Mesenchymal stem cell (in vitro differentiated cells and primary cell): ENCODE data around the gene BPIFA1.

Source experiments
- DNase-seq: peaks from one replicate; pipeline ENCODE4 v3.0.0-alpha.2; 2013
- H2AFZ ChIP-seq: one replicate; pipeline ENCODE4 v1.6.1; 2013; ENCODE audit warnings: low read depth, mild to moderate bottlenecking, control low read depth, inconsistent platforms, low read length, moderate library complexity
- H2AK5ac ChIP-seq: 2 replicates; pipeline ENCODE4 v1.6.1; 2013; ENCODE audit warnings: low read length, moderate library complexity, mild to moderate bottlenecking, inconsistent platforms; ENCODE audit not compliant: severe bottlenecking
- H2BK120ac ChIP-seq: one replicate; pipeline ENCODE4 v1.6.1; 2013; ENCODE audit warnings: low read depth, mild to moderate bottlenecking, inconsistent platforms, low read length, moderate library complexity
- H2BK12ac ChIP-seq, 2 experiments: one replicate each; pipeline ENCODE4 v1.6.1; 2013; ENCODE audit warnings: inconsistent platforms in 2 of 2, low read length in 2 of 2, mild to moderate bottlenecking in 2 of 2, moderate library complexity in 2 of 2, control low read depth in 1 of 2
- H2BK15ac ChIP-seq: one replicate; pipeline ENCODE4 v1.6.1; 2013; ENCODE audit warnings: mild to moderate bottlenecking, low read depth, inconsistent platforms; ENCODE audit not compliant: poor library complexity, severe bottlenecking
- H2BK5ac ChIP-seq: 2 replicates; pipeline ENCODE4 v1.6.1; 2013; ENCODE audit warnings: low read depth, mild to moderate bottlenecking, low read length, control low read depth, inconsistent platforms; ENCODE audit not compliant: poor library complexity, severe bottlenecking
- H3K14ac ChIP-seq, 2 experiments: one replicate each; pipeline ENCODE4 v1.6.1; 2013; ENCODE audit warnings: inconsistent platforms in 2 of 2, low read length in 2 of 2, control low read depth in 1 of 2, mild to moderate bottlenecking in 1 of 2, moderate library complexity in 1 of 2
- H3K18ac ChIP-seq, 2 experiments: one replicate each; pipeline ENCODE4 v1.6.1; 2013; ENCODE audit warnings: inconsistent platforms in 2 of 2, low read length in 2 of 2, control low read depth in 1 of 2, low read depth in 1 of 2, mild to moderate bottlenecking in 1 of 2
- H3K23ac ChIP-seq, 2 experiments: one replicate each; pipeline ENCODE4 v1.6.1; 2013; ENCODE audit warnings: inconsistent platforms in 2 of 2, low read length in 2 of 2, mild to moderate bottlenecking in 2 of 2, moderate library complexity in 2 of 2, control low read depth in 1 of 2
- H3K27ac ChIP-seq: 2 replicates; pipeline ENCODE4 v1.5.1; 2013; ENCODE audit warnings: mild to moderate bottlenecking, moderate library complexity, low read length, control low read depth, inconsistent platforms; ENCODE audit not compliant: poor library complexity, severe bottlenecking
- H3K27me3 ChIP-seq, 2 experiments: 2 replicates each; pipeline versions ENCODE4 v1.6.1 to v1.7.0; 2013; ENCODE audit warnings: low read length in 2 of 2, mild to moderate bottlenecking in 2 of 2, moderate library complexity in 2 of 2, control low read depth in 1 of 2, inconsistent platforms in 1 of 2; ENCODE audit not compliant: control insufficient read depth in 1 of 2, insufficient read depth in 1 of 2
- H3K36me3 ChIP-seq, 2 experiments: 2 replicates each; pipeline versions ENCODE4 v1.6.1 to v1.7.0; 2013; ENCODE audit warnings: low read length in 2 of 2, control low read depth in 1 of 2, inconsistent platforms in 1 of 2, low read depth in 1 of 2, mild to moderate bottlenecking in 1 of 2; ENCODE audit not compliant: insufficient read depth in 2 of 2, control insufficient read depth in 1 of 2
- H3K4ac ChIP-seq, 2 experiments: one replicate each; pipeline ENCODE4 v1.6.1; 2013; ENCODE audit warnings: inconsistent platforms in 2 of 2, low read length in 2 of 2, mild to moderate bottlenecking in 2 of 2, moderate library complexity in 2 of 2, control low read depth in 1 of 2, low read depth in 1 of 2
- H3K4me1 ChIP-seq: 2 replicates; pipeline ENCODE4 v1.6.1; 2013; ENCODE audit warnings: low read depth, low read length, control low read depth; ENCODE audit not compliant: control insufficient read depth, insufficient read depth
- H3K4me2 ChIP-seq: 2 replicates; pipeline ENCODE4 v1.6.1; 2013; ENCODE audit warnings: low read length, mild to moderate bottlenecking, inconsistent platforms; ENCODE audit not compliant: poor library complexity, severe bottlenecking
- H3K4me3 ChIP-seq, 2 experiments: 2 replicates each; pipeline versions ENCODE4 v1.5.1 to v1.7.0; 2013; ENCODE audit warnings: low read length in 2 of 2, mild to moderate bottlenecking in 2 of 2, control low read depth in 1 of 2, low read depth in 1 of 2; ENCODE audit not compliant: insufficient read depth in 1 of 2
- H3K79me1 ChIP-seq: replicated peaks from 2 replicates; pipeline ENCODE4 v1.6.1; 2013; ENCODE audit warnings: mild to moderate bottlenecking, control low read depth, low read length, inconsistent platforms; ENCODE audit not compliant: poor library complexity, severe bottlenecking
- H3K9ac ChIP-seq: 2 replicates; pipeline ENCODE4 v1.7.0; 2013; ENCODE audit warnings: mild to moderate bottlenecking, low read length, moderate library complexity
- H3K9me3 ChIP-seq: 2 replicates; pipeline ENCODE4 v1.7.0; 2013; ENCODE audit warnings: mild to moderate bottlenecking, low read length; ENCODE audit not compliant: control insufficient read depth
- H4K8ac ChIP-seq: one replicate; pipeline ENCODE4 v1.6.1; 2013; ENCODE audit warnings: inconsistent platforms, mild to moderate bottlenecking, low read length, moderate library complexity
- H4K91ac ChIP-seq: one replicate; pipeline ENCODE4 v1.6.1; 2013; ENCODE audit warnings: mild to moderate bottlenecking, low read length, inconsistent platforms
- WGBS: methylation state at CpG from one replicate; pipeline ENCODE4 v1.1.7; 2013; ENCODE audit warnings: mixed read lengths; 5-methylcytosine and 5-hydroxymethylcytosine counted together

BPIFA1 gene

DNA sequence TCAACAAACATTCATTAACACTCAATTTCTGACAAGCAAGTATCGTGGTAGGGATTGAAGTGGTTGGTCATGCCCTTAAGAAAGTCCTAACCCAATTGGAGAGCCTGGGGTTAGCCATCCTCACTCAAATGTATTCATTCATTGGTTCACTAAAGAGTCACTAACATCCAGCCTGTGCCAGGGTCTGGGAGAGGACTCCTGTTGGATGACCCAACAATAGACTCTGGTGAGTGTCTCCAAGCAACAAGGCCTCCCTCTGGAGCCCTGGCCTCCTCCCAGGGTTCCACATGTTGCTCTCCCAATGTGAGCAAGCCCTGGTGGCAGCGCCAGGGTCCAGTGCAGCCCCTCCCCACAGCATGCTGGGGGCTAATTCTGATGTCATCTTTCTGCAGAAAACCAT lies 18.7 kb upstream of the BPIFA1 start, which contains the start of gene BPIFA3:
TSS of gene BPIFA3 (plus strand) at position 301 of the 400 bp plus-strand sequence. CDS start 185 bp downstream, outside the sequence.
- 68% methylated on average over 2 of the region's 2 CpGs for WGBS
- no peak within 1 kb of the TSS for H2AK5ac ChIP-seq
- H3K79me1 ChIP-seq, result no peaks in the 10 kb centered on the region
- H3K9me3 ChIP-seq, result no peaks in the 10 kb centered on the region
- H3K4me1 ChIP-seq, result no peaks in the 10 kb centered on the region
- no peak within 1 kb of the TSS for H4K8ac ChIP-seq
- no peak within 1 kb of the TSS for H3K14ac ChIP-seq
- H3K9ac ChIP-seq, result no peak within 1 kb of the TSS
- H2BK15ac ChIP-seq, result no peak within 1 kb of the TSS
- H4K91ac ChIP-seq, result no peak within 1 kb of the TSS
- DNase-seq, result no peak
- H3K4me2 ChIP-seq, result no peak within 1 kb of the TSS
- no peak within 1 kb of the TSS for H2BK5ac ChIP-seq
- H3K27ac ChIP-seq, result no peak within 1 kb of the TSS
- H3K23ac ChIP-seq, result no peak within 1 kb of the TSS
- H2AFZ ChIP-seq, result no peak within 1 kb of the TSS
- no peak within 1 kb of the TSS for H3K18ac ChIP-seq
- H2BK12ac ChIP-seq, result no peak within 1 kb of the TSS
- H3K36me3 ChIP-seq, result no peaks in the 10 kb centered on the region
- peaks cover 21 to 62% of the 10 kb centered on the region in 2 experiments for H3K27me3 ChIP-seq
- no peak within 1 kb of the TSS for H3K4ac ChIP-seq
- no peak within 1 kb of the TSS for H2BK120ac ChIP-seq
- H3K4me3 ChIP-seq, result no peak within 1 kb of the TSS

DNA sequence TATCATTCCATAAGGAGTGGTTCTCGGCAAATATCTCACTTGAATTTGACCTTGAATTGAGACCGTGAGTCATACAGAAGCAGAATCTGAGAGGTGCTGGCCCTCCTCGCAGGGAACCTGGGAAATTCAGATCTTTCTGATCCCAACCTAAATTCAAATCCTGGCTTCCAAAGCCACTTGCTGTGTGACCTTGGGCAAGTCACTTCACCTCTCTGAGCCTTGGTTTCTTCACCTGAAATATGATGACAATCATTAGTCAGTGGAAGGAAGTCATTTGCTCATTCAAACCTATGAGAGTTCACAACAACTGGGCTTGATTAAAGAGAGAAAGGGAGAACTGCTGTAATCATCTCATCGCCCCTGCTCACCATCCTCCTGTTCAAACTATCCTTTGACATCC lies 11.4 kb upstream of the BPIFA1 start:
- Histone ChIP-seq H3K4me1 (no peaks in the 10 kb centered on the region), H3K4ac (no peak overlapping the region)

GRCh38 chr20:33229843-33230242 lies 6.0 kb upstream of the BPIFA1 start:
- Histone ChIP-seq H3K4ac (no peak overlapping the region), H3K23ac (no peak overlapping the region), H2BK5ac (no peak overlapping the region), H3K27ac (no peak overlapping the region), H2BK12ac (no peak overlapping the region), H3K18ac (no peak overlapping the region), H2AK5ac (no peak overlapping the region), H3K9ac (no peak overlapping the region), H2BK15ac (no peak overlapping the region), H2AFZ (no peak overlapping the region), H3K4me3 (no peak overlapping the region), H3K4me1 (no peaks in the 10 kb centered on the region), H3K79me1 (no peaks in the 10 kb centered on the region), H3K36me3 (no peaks in the 10 kb centered on the region), H3K4me2 (no peak overlapping the region), H3K27me3 (peaks cover 28 to 84% of the 10 kb centered on the region in 2 experiments), H3K9me3 (no peaks in the 10 kb centered on the region), H4K8ac (no peak overlapping the region), H2BK120ac (no peak overlapping the region), H3K14ac (no peak overlapping the region), H4K91ac (no peak overlapping the region)
- DNase-seq, result no peak
- 59% methylated on average over 6 of the region's 6 CpGs for WGBS

More for the DNA sequence above, 11.4 kb upstream of the BPIFA1 start:
- no peak overlapping the region for H2BK5ac ChIP-seq
- no peak overlapping the region for H3K27ac ChIP-seq
- no peak overlapping the region for H3K14ac ChIP-seq
- 78% methylated on average over 3 of the region's 4 CpGs for WGBS
- H4K91ac ChIP-seq, result no peak overlapping the region
- H2AFZ ChIP-seq, result no peak overlapping the region
- H3K27me3 ChIP-seq, result peaks cover 13 to 56% of the 10 kb centered on the region in 2 experiments
- H3K36me3 ChIP-seq, result no peaks in the 10 kb centered on the region
- no peak overlapping the region for H2BK15ac ChIP-seq
- no peak overlapping the region for H3K4me3 ChIP-seq
- no peak overlapping the region for H2BK120ac ChIP-seq
- H4K8ac ChIP-seq, result no peak overlapping the region
- no peak overlapping the region for H2AK5ac ChIP-seq
- H2BK12ac ChIP-seq, result no peak overlapping the region
- H3K79me1 ChIP-seq, result no peaks in the 10 kb centered on the region
- H3K9me3 ChIP-seq, result no peaks in the 10 kb centered on the region
- H3K18ac ChIP-seq, result no peak overlapping the region
- no peak overlapping the region for H3K23ac ChIP-seq
- H3K4me2 ChIP-seq, result no peak overlapping the region
- DNase-seq, result no peak
- no peak overlapping the region for H3K9ac ChIP-seq

DNA sequence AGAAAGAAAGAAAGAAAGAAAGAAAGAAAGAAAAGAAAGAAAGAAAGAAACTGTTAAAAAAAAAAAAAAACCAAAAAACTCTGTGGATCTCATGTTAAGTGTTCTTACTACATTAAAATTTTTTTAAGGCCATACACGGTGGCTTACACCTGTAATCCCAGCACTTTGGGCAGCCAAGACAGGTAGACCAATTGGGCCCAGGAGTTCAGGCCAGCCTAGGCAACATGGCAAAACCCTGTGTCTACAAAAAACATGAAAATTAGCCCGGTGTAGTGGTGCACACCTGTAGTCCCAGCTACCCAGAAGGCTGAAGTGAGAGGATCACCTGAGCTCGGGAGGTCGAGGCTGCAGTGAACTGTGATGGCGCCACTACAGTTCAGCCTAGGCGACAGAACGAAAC lies 4.6 kb upstream of the BPIFA1 start:
- 53% methylated on average over 7 of the region's 7 CpGs for WGBS

More for the DNA sequence above, 4.6 kb upstream of the BPIFA1 start:
- Histone ChIP-seq H4K91ac (no peak overlapping the region), H3K23ac (no peak overlapping the region), H2AK5ac (no peak overlapping the region), H3K18ac (no peak overlapping the region), H3K14ac (no peak overlapping the region), H3K4ac (no peak overlapping the region), H3K4me2 (no peak overlapping the region), H2AFZ (no peak overlapping the region), H3K79me1 (no peaks in the 10 kb centered on the region), H4K8ac (no peak overlapping the region), H2BK5ac (no peak overlapping the region), H2BK12ac (no peak overlapping the region), H3K9me3 (no peaks in the 10 kb centered on the region), H3K4me1 (no peaks in the 10 kb centered on the region), H3K27ac (no peak overlapping the region), H2BK15ac (no peak overlapping the region), H3K4me3 (no peak overlapping the region), H3K36me3 (no peaks in the 10 kb centered on the region), H3K9ac (no peak overlapping the region), H2BK120ac (no peak overlapping the region), H3K27me3 (peaks cover 24 to 84% of the 10 kb centered on the region in 2 experiments)
- no peak for DNase-seq
